WTC11 (cell line): ENCODE data around the gene LYST. TPM values are rescaled to one million over a fixed set of nuclear protein-coding genes. Genes with fewer than 3 reads are reported as not detected.

ENCODE experiments used
- ATAC-seq: fragments of 200-7000 bp; cut with Tn5 transposase; 2 replicates; pipeline ENCODE4 v1.10.0; 2021; ENCODE audit warnings: mild to moderate bottlenecking, moderate library complexity
- CTCF ChIA-PET: fragments of 300-600 bp; sonication (Branson Sonifier 250); formaldehyde crosslinking; loops from one replicate; lab custom pipeline; 2021; ENCODE audit warnings: antibody characterized with exemption; lab: Charles Lee
- POLR2A ChIA-PET: fragments of 350-600 bp; sonication (Branson Sonifier 250); formaldehyde crosslinking; loops from one replicate; lab custom pipeline; 2021; ENCODE audit warnings: antibody characterized with exemption; lab: Charles Lee
- DNase-seq: peaks from one replicate; pipeline ENCODE4 v3.0.0; 2021; ENCODE audit warnings: low spot score
- H3K27ac Mint-ChIP-seq: 2 replicates; pipeline ENCODE4 v1.8.0; 2021; ENCODE audit warnings: mixed read lengths
- H3K27me3 Mint-ChIP-seq: 2 replicates; pipeline ENCODE4 v1.8.0; 2021; ENCODE audit warnings: low read depth, mild to moderate bottlenecking, moderate library complexity, mixed read lengths
- H3K36me3 Mint-ChIP-seq: 2 replicates; pipeline ENCODE4 v1.8.0; 2021; ENCODE audit warnings: mixed read lengths
- H3K4me1 Mint-ChIP-seq: 2 replicates; pipeline ENCODE4 v1.8.0; 2022; ENCODE audit warnings: mixed read lengths
- H3K4me3 Mint-ChIP-seq: 2 replicates; pipeline ENCODE4 v1.8.0; 2021; ENCODE audit warnings: mild to moderate bottlenecking, moderate library complexity, mixed read lengths
- H3K9me3 Mint-ChIP-seq: 2 replicates; pipeline ENCODE4 v1.8.0; 2021; ENCODE audit warnings: mixed read lengths
- CBFB ChIP-seq: sonication (generic); formaldehyde crosslinking; IDR thresholded peaks from 2 replicates; pipeline ENCODE4 v1.8.1; 2022; ENCODE audit warnings: mild to moderate bottlenecking, low read depth, missing genetic modification reagents
- ESRRA ChIP-seq: sonication (generic); formaldehyde crosslinking; IDR thresholded peaks from 2 replicates; pipeline ENCODE4 v1.8.1; 2022; ENCODE audit warnings: mild to moderate bottlenecking, missing genetic modification reagents, borderline replicate concordance
- FOXK1 ChIP-seq: sonication (generic); formaldehyde crosslinking; IDR thresholded peaks from 2 replicates; pipeline ENCODE4 v1.8.0; 2022; ENCODE audit warnings: mild to moderate bottlenecking, moderate library complexity, missing genetic modification reagents
- GRHL2 ChIP-seq: fragments of 250-450 bp; sonication (Bioruptor Pico); IDR thresholded peaks from 2 replicates; pipeline ENCODE4 v1.8.0; 2022; ENCODE audit warnings: mild to moderate bottlenecking, moderate library complexity; ENCODE audit not compliant: insufficient replicate concordance, severe bottlenecking
- GTF2I ChIP-seq: fragments of 250-450 bp; sonication (Bioruptor Pico); conservative IDR thresholded peaks from 2 replicates; pipeline ENCODE4 v1.4.0; 2021; ENCODE audit warnings: mild to moderate bottlenecking
- JUN ChIP-seq: sonication (generic); formaldehyde crosslinking; IDR thresholded peaks from 2 replicates; pipeline ENCODE4 v1.8.0; 2023; ENCODE audit warnings: mild to moderate bottlenecking, missing genetic modification reagents
- KAT7 ChIP-seq: sonication (generic); formaldehyde crosslinking; IDR thresholded peaks from 2 replicates; pipeline ENCODE4 v1.8.1; 2023; ENCODE audit warnings: missing genetic modification reagents, mild to moderate bottlenecking, borderline replicate concordance
- NR2C2 ChIP-seq: sonication (generic); formaldehyde crosslinking; IDR thresholded peaks from 2 replicates; pipeline ENCODE4 v1.8.0; 2022; ENCODE audit warnings: mild to moderate bottlenecking, missing genetic modification reagents
- RORB ChIP-seq: fragments of 250-450 bp; sonication (Bioruptor Pico); IDR thresholded peaks from 2 replicates; pipeline ENCODE4 v1.9.0; 2021; ENCODE audit warnings: mild to moderate bottlenecking
- total RNA-seq: library from RNA; stranded (reverse); gene quantifications from 3 replicates; pipeline ENCODE4 v1.2.3, GENCODE V29; 2021
- TF ChIP-seq, protein P1 (sequence below): sonication (generic); formaldehyde crosslinking; IDR thresholded peaks from 2 replicates; pipeline ENCODE4 v1.8.1; 2022; ENCODE audit warnings: low read depth, mild to moderate bottlenecking, moderate library complexity, missing genetic modification reagents, borderline replicate concordance
- TF ChIP-seq, protein P2 (sequence below): sonication (generic); formaldehyde crosslinking; IDR thresholded peaks from 2 replicates; pipeline ENCODE4 v1.8.0; 2022; ENCODE audit warnings: mild to moderate bottlenecking, missing genetic modification reagents
- TF ChIP-seq, protein P3 (sequence below): sonication (generic); formaldehyde crosslinking; conservative IDR thresholded peaks from 2 replicates; pipeline ENCODE4 v1.8.1; 2022; ENCODE audit warnings: mild to moderate bottlenecking, missing genetic modification reagents
- TF ChIP-seq, protein P4 (sequence below): sonication (generic); formaldehyde crosslinking; IDR thresholded peaks from 2 replicates; pipeline ENCODE4 v1.8.0; 2023; ENCODE audit warnings: missing genetic modification reagents, mild to moderate bottlenecking, borderline replicate concordance
- TF ChIP-seq, protein P5 (sequence below): fragments of 200-600 bp; IDR thresholded peaks from 2 replicates; pipeline ENCODE4 v1.8.0; 2022; ENCODE audit warnings: antibody characterized with exemption
- TF ChIP-seq, protein P6 (sequence below): sonication (generic); formaldehyde crosslinking; IDR thresholded peaks from 2 replicates; pipeline ENCODE4 v1.8.1; 2022; ENCODE audit warnings: low read depth, missing genetic modification reagents, borderline replicate concordance
- TF ChIP-seq, protein P7 (sequence below): sonication (generic); formaldehyde crosslinking; IDR thresholded peaks from 2 replicates; pipeline ENCODE4 v1.8.0; 2023; ENCODE audit warnings: missing genetic modification reagents
- TF ChIP-seq, protein P8 (sequence below): sonication (generic); formaldehyde crosslinking; IDR thresholded peaks from 2 replicates; pipeline ENCODE4 v1.8.0; 2022; ENCODE audit warnings: mild to moderate bottlenecking, missing genetic modification reagents

The LYST gene
- total RNA-seq, 1 experiment from 2014 or later, result 0.59 TPM

DNA sequence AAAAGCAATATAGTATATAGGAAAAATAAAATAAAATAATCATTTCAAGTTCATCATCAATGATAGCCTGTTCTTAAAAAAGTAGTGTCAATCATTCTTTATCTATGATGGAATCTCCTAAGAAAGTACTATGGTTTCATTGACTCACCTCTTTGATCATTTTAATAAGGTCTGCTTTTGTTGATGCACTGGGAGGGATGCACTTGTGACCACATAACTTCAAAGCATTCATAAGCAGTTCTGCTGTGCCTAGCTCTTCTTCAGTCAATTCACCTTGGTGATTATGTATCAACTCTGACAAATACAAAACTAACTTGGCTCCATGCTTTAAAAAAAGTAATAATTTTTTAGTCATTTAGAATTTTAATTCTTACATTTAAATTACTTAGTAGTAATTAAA lies 132.4 kb downstream of the LYST start:
- no peak for DNase-seq
- Mint-ChIP-seq H3K36me3 (no peaks in the 10 kb centered on the region), H3K4me3 (no peak overlapping the region), H3K9me3 (no peaks in the 10 kb centered on the region), H3K4me1 (no peaks in the 10 kb centered on the region), H3K27me3 (no peaks in the 10 kb centered on the region), H3K27ac (no peak overlapping the region)
- ChIA-PET POLR2A (no interaction called here), CTCF (interaction anchor here (1.0 kb wide), 1 partner anchor 133 kb away, joined by 3 read pairs; no protein-coding TSS in a partner anchor)
- TF ChIP-seq GTF2I (CRISPR knock-in tag) (no peak), ESRRA (no peak), GRHL2 (CRISPR knock-in tag) (no peak), JUN (CRISPR knock-in tag) (no peak), FOXK1 (CRISPR knock-in tag) (no peak), KAT7 (CRISPR knock-in tag) (no peak), RORB (no peak), NR2C2 (no peak), CBFB (no peak)
- TF ChIP-seq, protein P1, sequence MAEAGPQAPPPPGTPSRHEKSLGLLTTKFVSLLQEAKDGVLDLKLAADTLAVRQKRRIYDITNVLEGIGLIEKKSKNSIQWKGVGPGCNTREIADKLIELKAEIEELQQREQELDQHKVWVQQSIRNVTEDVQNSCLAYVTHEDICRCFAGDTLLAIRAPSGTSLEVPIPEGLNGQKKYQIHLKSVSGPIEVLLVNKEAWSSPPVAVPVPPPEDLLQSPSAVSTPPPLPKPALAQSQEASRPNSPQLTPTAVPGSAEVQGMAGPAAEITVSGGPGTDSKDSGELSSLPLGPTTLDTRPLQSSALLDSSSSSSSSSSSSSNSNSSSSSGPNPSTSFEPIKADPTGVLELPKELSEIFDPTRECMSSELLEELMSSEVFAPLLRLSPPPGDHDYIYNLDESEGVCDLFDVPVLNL (CRISPR knock-in tag), result no peak
- TF ChIP-seq, protein P2, sequence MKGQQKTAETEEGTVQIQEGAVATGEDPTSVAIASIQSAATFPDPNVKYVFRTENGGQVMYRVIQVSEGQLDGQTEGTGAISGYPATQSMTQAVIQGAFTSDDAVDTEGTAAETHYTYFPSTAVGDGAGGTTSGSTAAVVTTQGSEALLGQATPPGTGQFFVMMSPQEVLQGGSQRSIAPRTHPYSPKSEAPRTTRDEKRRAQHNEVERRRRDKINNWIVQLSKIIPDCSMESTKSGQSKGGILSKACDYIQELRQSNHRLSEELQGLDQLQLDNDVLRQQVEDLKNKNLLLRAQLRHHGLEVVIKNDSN (CRISPR knock-in tag), result no peak
- TF ChIP-seq, protein P3, sequence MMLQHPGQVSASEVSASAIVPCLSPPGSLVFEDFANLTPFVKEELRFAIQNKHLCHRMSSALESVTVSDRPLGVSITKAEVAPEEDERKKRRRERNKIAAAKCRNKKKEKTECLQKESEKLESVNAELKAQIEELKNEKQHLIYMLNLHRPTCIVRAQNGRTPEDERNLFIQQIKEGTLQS, result no peak
- TF ChIP-seq, protein P4, sequence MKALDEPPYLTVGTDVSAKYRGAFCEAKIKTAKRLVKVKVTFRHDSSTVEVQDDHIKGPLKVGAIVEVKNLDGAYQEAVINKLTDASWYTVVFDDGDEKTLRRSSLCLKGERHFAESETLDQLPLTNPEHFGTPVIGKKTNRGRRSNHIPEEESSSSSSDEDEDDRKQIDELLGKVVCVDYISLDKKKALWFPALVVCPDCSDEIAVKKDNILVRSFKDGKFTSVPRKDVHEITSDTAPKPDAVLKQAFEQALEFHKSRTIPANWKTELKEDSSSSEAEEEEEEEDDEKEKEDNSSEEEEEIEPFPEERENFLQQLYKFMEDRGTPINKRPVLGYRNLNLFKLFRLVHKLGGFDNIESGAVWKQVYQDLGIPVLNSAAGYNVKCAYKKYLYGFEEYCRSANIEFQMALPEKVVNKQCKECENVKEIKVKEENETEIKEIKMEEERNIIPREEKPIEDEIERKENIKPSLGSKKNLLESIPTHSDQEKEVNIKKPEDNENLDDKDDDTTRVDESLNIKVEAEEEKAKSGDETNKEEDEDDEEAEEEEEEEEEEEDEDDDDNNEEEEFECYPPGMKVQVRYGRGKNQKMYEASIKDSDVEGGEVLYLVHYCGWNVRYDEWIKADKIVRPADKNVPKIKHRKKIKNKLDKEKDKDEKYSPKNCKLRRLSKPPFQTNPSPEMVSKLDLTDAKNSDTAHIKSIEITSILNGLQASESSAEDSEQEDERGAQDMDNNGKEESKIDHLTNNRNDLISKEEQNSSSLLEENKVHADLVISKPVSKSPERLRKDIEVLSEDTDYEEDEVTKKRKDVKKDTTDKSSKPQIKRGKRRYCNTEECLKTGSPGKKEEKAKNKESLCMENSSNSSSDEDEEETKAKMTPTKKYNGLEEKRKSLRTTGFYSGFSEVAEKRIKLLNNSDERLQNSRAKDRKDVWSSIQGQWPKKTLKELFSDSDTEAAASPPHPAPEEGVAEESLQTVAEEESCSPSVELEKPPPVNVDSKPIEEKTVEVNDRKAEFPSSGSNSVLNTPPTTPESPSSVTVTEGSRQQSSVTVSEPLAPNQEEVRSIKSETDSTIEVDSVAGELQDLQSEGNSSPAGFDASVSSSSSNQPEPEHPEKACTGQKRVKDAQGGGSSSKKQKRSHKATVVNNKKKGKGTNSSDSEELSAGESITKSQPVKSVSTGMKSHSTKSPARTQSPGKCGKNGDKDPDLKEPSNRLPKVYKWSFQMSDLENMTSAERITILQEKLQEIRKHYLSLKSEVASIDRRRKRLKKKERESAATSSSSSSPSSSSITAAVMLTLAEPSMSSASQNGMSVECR (CRISPR knock-in tag), result no peak
- TF ChIP-seq, protein P5, sequence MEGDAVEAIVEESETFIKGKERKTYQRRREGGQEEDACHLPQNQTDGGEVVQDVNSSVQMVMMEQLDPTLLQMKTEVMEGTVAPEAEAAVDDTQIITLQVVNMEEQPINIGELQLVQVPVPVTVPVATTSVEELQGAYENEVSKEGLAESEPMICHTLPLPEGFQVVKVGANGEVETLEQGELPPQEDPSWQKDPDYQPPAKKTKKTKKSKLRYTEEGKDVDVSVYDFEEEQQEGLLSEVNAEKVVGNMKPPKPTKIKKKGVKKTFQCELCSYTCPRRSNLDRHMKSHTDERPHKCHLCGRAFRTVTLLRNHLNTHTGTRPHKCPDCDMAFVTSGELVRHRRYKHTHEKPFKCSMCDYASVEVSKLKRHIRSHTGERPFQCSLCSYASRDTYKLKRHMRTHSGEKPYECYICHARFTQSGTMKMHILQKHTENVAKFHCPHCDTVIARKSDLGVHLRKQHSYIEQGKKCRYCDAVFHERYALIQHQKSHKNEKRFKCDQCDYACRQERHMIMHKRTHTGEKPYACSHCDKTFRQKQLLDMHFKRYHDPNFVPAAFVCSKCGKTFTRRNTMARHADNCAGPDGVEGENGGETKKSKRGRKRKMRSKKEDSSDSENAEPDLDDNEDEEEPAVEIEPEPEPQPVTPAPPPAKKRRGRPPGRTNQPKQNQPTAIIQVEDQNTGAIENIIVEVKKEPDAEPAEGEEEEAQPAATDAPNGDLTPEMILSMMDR, result no peak
- TF ChIP-seq, protein P6, sequence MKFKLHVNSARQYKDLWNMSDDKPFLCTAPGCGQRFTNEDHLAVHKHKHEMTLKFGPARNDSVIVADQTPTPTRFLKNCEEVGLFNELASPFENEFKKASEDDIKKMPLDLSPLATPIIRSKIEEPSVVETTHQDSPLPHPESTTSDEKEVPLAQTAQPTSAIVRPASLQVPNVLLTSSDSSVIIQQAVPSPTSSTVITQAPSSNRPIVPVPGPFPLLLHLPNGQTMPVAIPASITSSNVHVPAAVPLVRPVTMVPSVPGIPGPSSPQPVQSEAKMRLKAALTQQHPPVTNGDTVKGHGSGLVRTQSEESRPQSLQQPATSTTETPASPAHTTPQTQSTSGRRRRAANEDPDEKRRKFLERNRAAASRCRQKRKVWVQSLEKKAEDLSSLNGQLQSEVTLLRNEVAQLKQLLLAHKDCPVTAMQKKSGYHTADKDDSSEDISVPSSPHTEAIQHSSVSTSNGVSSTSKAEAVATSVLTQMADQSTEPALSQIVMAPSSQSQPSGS (CRISPR knock-in tag), result no peak
- TF ChIP-seq, protein P7, sequence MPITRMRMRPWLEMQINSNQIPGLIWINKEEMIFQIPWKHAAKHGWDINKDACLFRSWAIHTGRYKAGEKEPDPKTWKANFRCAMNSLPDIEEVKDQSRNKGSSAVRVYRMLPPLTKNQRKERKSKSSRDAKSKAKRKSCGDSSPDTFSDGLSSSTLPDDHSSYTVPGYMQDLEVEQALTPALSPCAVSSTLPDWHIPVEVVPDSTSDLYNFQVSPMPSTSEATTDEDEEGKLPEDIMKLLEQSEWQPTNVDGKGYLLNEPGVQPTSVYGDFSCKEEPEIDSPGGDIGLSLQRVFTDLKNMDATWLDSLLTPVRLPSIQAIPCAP, result no peak
- TF ChIP-seq, protein P8, sequence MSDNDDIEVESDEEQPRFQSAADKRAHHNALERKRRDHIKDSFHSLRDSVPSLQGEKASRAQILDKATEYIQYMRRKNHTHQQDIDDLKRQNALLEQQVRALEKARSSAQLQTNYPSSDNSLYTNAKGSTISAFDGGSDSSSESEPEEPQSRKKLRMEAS (CRISPR knock-in tag), result no peak
- no peak for ATAC-seq
